ENCODE results near the gene MAPK13.

The MAPK13 gene

GRCh38 chr6:36131511-36132245 lies 1.4 kb downstream of the MAPK13 start:
- ATAC-seq = peak; percentile 72
- TF ChIP-seq PPARA (CRISPR knock-in tag; IDR thresholded peaks at IDR 0.05; ENCODE audit: borderline replicate concordance) = no peak
- no peak for TF ChIP-seq ZNF8 (CRISPR knock-in tag; IDR thresholded peaks at IDR 0.05)
- TF ChIP-seq ZNF70 (CRISPR knock-in tag; IDR thresholded peaks at IDR 0.05) = peak; percentile 78
- 0 out of 2 replicates have a peak, but pooled peaks have one; percentile 24 for TF ChIP-seq TSHZ2 (CRISPR knock-in tag; IDR thresholded peaks at IDR 0.05)
- TF ChIP-seq OSR1 (CRISPR knock-in tag; IDR thresholded peaks at IDR 0.05) = no peak
- no peak for TF ChIP-seq ZFP3 (CRISPR knock-in tag; IDR thresholded peaks at IDR 0.05)
- no peak for TF ChIP-seq ZFP30 (CRISPR knock-in tag; IDR thresholded peaks at IDR 0.05)
- no peak for TF ChIP-seq ZC3H10 (CRISPR knock-in tag; IDR thresholded peaks at IDR 0.05)
- TF ChIP-seq ARNTL (CRISPR knock-in tag; IDR thresholded peaks at IDR 0.05; ENCODE audit: borderline replicate concordance, low read depth) = no peak
- TF ChIP-seq, protein P1, sequence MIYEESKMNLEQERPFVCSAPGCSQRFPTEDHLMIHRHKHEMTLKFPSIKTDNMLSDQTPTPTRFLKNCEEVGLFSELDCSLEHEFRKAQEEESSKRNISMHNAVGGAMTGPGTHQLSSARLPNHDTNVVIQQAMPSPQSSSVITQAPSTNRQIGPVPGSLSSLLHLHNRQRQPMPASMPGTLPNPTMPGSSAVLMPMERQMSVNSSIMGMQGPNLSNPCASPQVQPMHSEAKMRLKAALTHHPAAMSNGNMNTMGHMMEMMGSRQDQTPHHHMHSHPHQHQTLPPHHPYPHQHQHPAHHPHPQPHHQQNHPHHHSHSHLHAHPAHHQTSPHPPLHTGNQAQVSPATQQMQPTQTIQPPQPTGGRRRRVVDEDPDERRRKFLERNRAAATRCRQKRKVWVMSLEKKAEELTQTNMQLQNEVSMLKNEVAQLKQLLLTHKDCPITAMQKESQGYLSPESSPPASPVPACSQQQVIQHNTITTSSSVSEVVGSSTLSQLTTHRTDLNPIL (CRISPR knock-in tag; IDR thresholded peaks at IDR 0.05; ENCODE audit: low read depth) = no peak
- no peak for TF ChIP-seq TOX (CRISPR knock-in tag; IDR thresholded peaks at IDR 0.05; ENCODE audit: borderline replicate concordance)
- no peak for TF ChIP-seq GLIS3 (CRISPR knock-in tag; IDR thresholded peaks at IDR 0.05)
- TF ChIP-seq ISL1 (CRISPR knock-in tag; IDR thresholded peaks at IDR 0.05) = no peak

- TF ChIP-seq, protein P2, sequence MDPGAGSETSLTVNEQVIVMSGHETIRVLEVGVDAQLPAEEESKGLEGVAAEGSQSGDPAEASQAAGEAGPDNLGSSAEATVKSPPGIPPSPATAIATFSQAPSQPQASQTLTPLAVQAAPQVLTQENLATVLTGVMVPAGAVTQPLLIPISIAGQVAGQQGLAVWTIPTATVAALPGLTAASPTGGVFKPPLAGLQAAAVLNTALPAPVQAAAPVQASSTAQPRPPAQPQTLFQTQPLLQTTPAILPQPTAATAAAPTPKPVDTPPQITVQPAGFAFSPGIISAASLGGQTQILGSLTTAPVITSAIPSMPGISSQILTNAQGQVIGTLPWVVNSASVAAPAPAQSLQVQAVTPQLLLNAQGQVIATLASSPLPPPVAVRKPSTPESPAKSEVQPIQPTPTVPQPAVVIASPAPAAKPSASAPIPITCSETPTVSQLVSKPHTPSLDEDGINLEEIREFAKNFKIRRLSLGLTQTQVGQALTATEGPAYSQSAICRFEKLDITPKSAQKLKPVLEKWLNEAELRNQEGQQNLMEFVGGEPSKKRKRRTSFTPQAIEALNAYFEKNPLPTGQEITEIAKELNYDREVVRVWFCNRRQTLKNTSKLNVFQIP (CRISPR knock-in tag; IDR thresholded peaks at IDR 0.05; ENCODE audit: borderline replicate concordance, low read depth) = no peak
- TF ChIP-seq OSR1 (CRISPR knock-in tag; IDR thresholded peaks at IDR 0.05) (no peak), ZFP30 (CRISPR knock-in tag; IDR thresholded peaks at IDR 0.05) (no peak), RARB (CRISPR knock-in tag; IDR thresholded peaks at IDR 0.05) (no peak), ZNF565 (CRISPR knock-in tag; conservative IDR thresholded peaks at IDR 0.05; ENCODE audit: low read depth) (no peak), ZNF8 (CRISPR knock-in tag; IDR thresholded peaks at IDR 0.05) (no peak), SNAI2 (CRISPR knock-in tag; IDR thresholded peaks at IDR 0.05) (no peak), ARNTL (CRISPR knock-in tag; IDR thresholded peaks at IDR 0.05; ENCODE audit: borderline replicate concordance, low read depth) (no peak), CSDC2 (CRISPR knock-in tag; IDR thresholded peaks at IDR 0.05) (no peak), ISL1 (CRISPR knock-in tag; IDR thresholded peaks at IDR 0.05) (no peak), GLIS3 (CRISPR knock-in tag; IDR thresholded peaks at IDR 0.05) (no peak), PPARA (CRISPR knock-in tag; IDR thresholded peaks at IDR 0.05; ENCODE audit: borderline replicate concordance) (no peak), ZC3H10 (CRISPR knock-in tag; IDR thresholded peaks at IDR 0.05) (no peak), BACH2 (CRISPR knock-in tag; IDR thresholded peaks at IDR 0.05; ENCODE audit: borderline replicate concordance) (no peak), TSHZ2 (CRISPR knock-in tag; IDR thresholded peaks at IDR 0.05) (no peak), TCF4 (CRISPR knock-in tag; IDR thresholded peaks at IDR 0.05; ENCODE audit: borderline replicate concordance) (no peak), ZFP3 (CRISPR knock-in tag; IDR thresholded peaks at IDR 0.05) (no peak), TOX (CRISPR knock-in tag; IDR thresholded peaks at IDR 0.05; ENCODE audit: borderline replicate concordance) (no peak)
- TF ChIP-seq, protein P3, sequence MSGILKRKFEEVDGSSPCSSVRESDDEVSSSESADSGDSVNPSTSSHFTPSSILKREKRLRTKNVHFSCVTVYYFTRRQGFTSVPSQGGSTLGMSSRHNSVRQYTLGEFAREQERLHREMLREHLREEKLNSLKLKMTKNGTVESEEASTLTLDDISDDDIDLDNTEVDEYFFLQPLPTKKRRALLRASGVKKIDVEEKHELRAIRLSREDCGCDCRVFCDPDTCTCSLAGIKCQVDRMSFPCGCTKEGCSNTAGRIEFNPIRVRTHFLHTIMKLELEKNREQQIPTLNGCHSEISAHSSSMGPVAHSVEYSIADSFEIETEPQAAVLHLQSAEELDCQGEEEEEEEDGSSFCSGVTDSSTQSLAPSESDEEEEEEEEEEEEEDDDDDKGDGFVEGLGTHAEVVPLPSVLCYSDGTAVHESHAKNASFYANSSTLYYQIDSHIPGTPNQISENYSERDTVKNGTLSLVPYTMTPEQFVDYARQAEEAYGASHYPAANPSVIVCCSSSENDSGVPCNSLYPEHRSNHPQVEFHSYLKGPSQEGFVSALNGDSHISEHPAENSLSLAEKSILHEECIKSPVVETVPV (CRISPR knock-in tag; IDR thresholded peaks at IDR 0.05) = no peak
- TF ChIP-seq, protein P1 (CRISPR knock-in tag; IDR thresholded peaks at IDR 0.05; ENCODE audit: low read depth) = no peak
- no peak; the same call in 2 of the 3 replicates for ATAC-seq
These were observed 2.1 kb downstream of the MAPK13 start for GRCh38 chr6:36132246-36132895.

Data from SK-N-SH treated with all-trans-retinoic acid at 6 μM for 48 hours (cell line).